HG03135 (cell line): ENCODE results near the gene GPR146.

Experiments
- ATAC-seq: cut with Tn5 transposase; IDR thresholded peaks from one replicate; pipeline ENCODE4 v1.9.1; 2021; ENCODE audit warnings: mild to moderate bottlenecking, moderate library complexity; ENCODE audit not compliant: unreplicated experiment

The GPR146 gene

GRCh38 chr7:1090686-1091643 is 46.6 kb downstream of the GPR146 start:
- ATAC-seq = no peak

- no peak for ATAC-seq
Observed at GRCh38 chr7:1091644-1092027, 47.3 kb downstream of the GPR146 start.

- ATAC-seq = no peak
Observed at GRCh38 chr7:1092161-1092632, 47.9 kb downstream of the GPR146 start.

- ATAC-seq = no peak
Observed at GRCh38 chr7:1092806-1093501, 48.6 kb downstream of the GPR146 start.

- no peak for ATAC-seq
Observed at GRCh38 chr7:1093502-1093843, 49.1 kb downstream of the GPR146 start.

- ATAC-seq = no peak
Observed at GRCh38 chr7:1093916-1094508, 49.7 kb downstream of the GPR146 start.

- no peak for ATAC-seq
Observed at GRCh38 chr7:1094870-1095269, 50.5 kb downstream of the GPR146 start.

GRCh38 chr7:1095621-1096155 is 51.3 kb downstream of the GPR146 start:
- ATAC-seq = no peak

- ATAC-seq = no peak
Observed at GRCh38 chr7:1096156-1097119, 52.1 kb downstream of the GPR146 start.

GRCh38 chr7:1097120-1097504 is 52.8 kb downstream of the GPR146 start:
- no peak for ATAC-seq

GRCh38 chr7:1098243-1099153 is 54.2 kb downstream of the GPR146 start:
- no peak for ATAC-seq

GRCh38 chr7:1099154-1099542 is 54.8 kb downstream of the GPR146 start:
- no peak for ATAC-seq

GRCh38 chr7:1099637-1100036 is 55.3 kb downstream of the GPR146 start:
- no peak for ATAC-seq

- no peak for ATAC-seq
Observed at GRCh38 chr7:1100386-1100785, 56.0 kb downstream of the GPR146 start.

GRCh38 chr7:1100834-1101562 is 56.7 kb downstream of the GPR146 start:
- ATAC-seq = no peak

- no peak for ATAC-seq
Observed at GRCh38 chr7:1101563-1102431, 57.5 kb downstream of the GPR146 start.

- no peak for ATAC-seq
Observed at GRCh38 chr7:1103009-1103788, 58.9 kb downstream of the GPR146 start.
